CD14-positive monocyte (primary cell): ENCODE results near the gene REEP1. TPM values are rescaled to one million over a fixed set of nuclear protein-coding genes. Genes with fewer than 3 reads are reported as not detected.

Experiments used
- DNase-seq, 3 donors: peaks; one replicate each; pipeline ENCODE4 v3.0.0-alpha.2; 2011 to 2022
- H2AFZ ChIP-seq: 2 replicates; pipeline ENCODE4 v1.6.0; 2012; ENCODE audit warnings: mild to moderate bottlenecking, low read depth, low read length, inconsistent platforms; ENCODE audit not compliant: insufficient read depth, poor library complexity, severe bottlenecking
- H3K27ac ChIP-seq, 2 donors: 1 replicate in 1 of 2; 2 replicates in 1 of 2; pipeline ENCODE4 v1.5.1; 2012 to 2013; ENCODE audit warnings: low read length in 2 of 2, control low read depth in 1 of 2, inconsistent platforms in 1 of 2, low read depth in 1 of 2, mild to moderate bottlenecking in 1 of 2
- H3K27me3 ChIP-seq, 2 donors: one replicate each; pipeline versions ENCODE4 v1.6.0 to v1.6.1; 2011 to 2013; ENCODE audit warnings: low read length in 2 of 2; ENCODE audit not compliant: control insufficient read depth in 2 of 2, insufficient read depth in 2 of 2
- H3K36me3 ChIP-seq, 2 donors: replicated peaks in 1 of 2; 1 replicate in 1 of 2; 2 replicates in 1 of 2; pipeline versions ENCODE4 v1.5.1 to v1.6.1; 2012 to 2013; ENCODE audit warnings: low read length in 2 of 2, control low read depth in 1 of 2, inconsistent platforms in 1 of 2, mild to moderate bottlenecking in 1 of 2; ENCODE audit not compliant: insufficient read depth in 2 of 2, control insufficient read depth in 1 of 2
- H3K4me1 ChIP-seq, 2 donors: 1 replicate in 1 of 2; 2 replicates in 1 of 2; pipeline versions ENCODE4 v1.5.1 to v1.6.1; 2012 to 2013; ENCODE audit warnings: low read length in 2 of 2, control low read depth in 1 of 2, inconsistent platforms in 1 of 2, mild to moderate bottlenecking in 1 of 2, moderate library complexity in 1 of 2; ENCODE audit not compliant: insufficient read depth in 2 of 2, control insufficient read depth in 1 of 2
- H3K4me2 ChIP-seq: replicated peaks from 2 replicates; pipeline ENCODE3; 2012; ENCODE audit warnings: low read length, moderate library complexity, mild to moderate bottlenecking; ENCODE audit not compliant: poor library complexity, severe bottlenecking; ENCODE audit errors: extremely low read depth
- H3K4me3 ChIP-seq, 3 experiments: fragments of 200-600 bp in 1 of 3; sonication (generic) in 1 of 3; replicated peaks in 1 of 3; 1 replicate in 2 of 3; 2 replicates in 1 of 3; pipeline ENCODE4 v1.5.1; 2011 to 2013; ENCODE audit warnings: low read length in 3 of 3, mild to moderate bottlenecking in 3 of 3, control low read depth in 2 of 3, low read depth in 2 of 3, inconsistent platforms in 1 of 3, moderate library complexity in 1 of 3
- H3K79me2 ChIP-seq: 2 replicates; pipeline ENCODE4 v1.6.0; 2012; ENCODE audit warnings: mild to moderate bottlenecking, control low read depth, inconsistent platforms, low read length, moderate library complexity; ENCODE audit not compliant: insufficient read depth
- H3K9ac ChIP-seq: 2 replicates; pipeline ENCODE4 v1.6.0; 2017; ENCODE audit warnings: low read length, mild to moderate bottlenecking; ENCODE audit not compliant: insufficient read depth, poor library complexity, severe bottlenecking
- H3K9me3 ChIP-seq, 2 donors: replicated peaks in 1 of 2; 1 replicate in 1 of 2; 2 replicates in 1 of 2; pipeline versions ENCODE4 v1.5.1 to v1.6.1; 2012 to 2013; ENCODE audit warnings: low read length in 2 of 2, control low read depth in 1 of 2; ENCODE audit not compliant: control insufficient read depth in 1 of 2, insufficient read depth in 1 of 2
- H4K20me1 ChIP-seq: 2 replicates; pipeline ENCODE4 v1.6.0; 2012; ENCODE audit warnings: mild to moderate bottlenecking, low read length, control low read depth, moderate library complexity; ENCODE audit not compliant: insufficient read depth
- H3K27ac Mint-ChIP-seq, 7 donors: one replicate each; pipeline ENCODE4 v1.8.0; 2020; ENCODE audit warnings: mild to moderate bottlenecking in 7 of 7, mixed read lengths in 7 of 7, moderate library complexity in 6 of 7, inconsistent platforms in 2 of 7
- H3K27me3 Mint-ChIP-seq, 3 donors: one replicate each; pipeline ENCODE4 v1.8.0; 2021 to 2022; ENCODE audit warnings: low read depth in 3 of 3, mild to moderate bottlenecking in 3 of 3, mixed read lengths in 3 of 3, moderate library complexity in 3 of 3, inconsistent platforms in 1 of 3
- H3K36me3 Mint-ChIP-seq, 2 donors: one replicate each; pipeline ENCODE4 v1.8.0; 2020; ENCODE audit warnings: mixed read lengths in 2 of 2, inconsistent platforms in 1 of 2, mild to moderate bottlenecking in 1 of 2
- H3K4me1 Mint-ChIP-seq: one replicate; pipeline ENCODE4 v1.8.0; 2020; ENCODE audit warnings: mild to moderate bottlenecking, mixed read lengths
- H3K4me3 Mint-ChIP-seq, 2 donors: one replicate each; pipeline ENCODE4 v1.8.0; 2020; ENCODE audit warnings: mild to moderate bottlenecking in 2 of 2, mixed read lengths in 2 of 2, moderate library complexity in 1 of 2
- H3K9me3 Mint-ChIP-seq, 7 donors: one replicate each; pipeline ENCODE4 v1.8.0; 2020 to 2022; ENCODE audit warnings: mixed read lengths in 7 of 7, mild to moderate bottlenecking in 6 of 7, moderate library complexity in 6 of 7, inconsistent platforms in 2 of 7
- WGBS: methylation state at CpG from one replicate; pipeline ENCODE4 v1.1.5; 2013; ENCODE audit warnings: missing lambda C conversion rate; ENCODE audit not compliant: insufficient coverage; 5-methylcytosine and 5-hydroxymethylcytosine counted together
- intact Hi-C, 2 donors: fragments of 100-400 bp; cut with micrococcal nuclease; formaldehyde crosslinking; loops; one replicate each; pipeline versions ENCODE4 v1.15.0 to v1.15.1; 2023
- polyA plus RNA-seq, 3 donors: library from polyadenylated mRNA; depleted of rRNA in 1 of 3; unstranded in 2 of 3; stranded (reverse) in 1 of 3; fragments of 300-500 nt in 2 of 3; fragments of >200 nt in 1 of 3; fragmentation: Illumina TruSeq in 2 of 3; gene quantifications; 1 replicate in 2 of 3; 2 replicates in 1 of 3; pipeline ENCODE4 v1.2.3, GENCODE V29; 2012 to 2021
- TF ChIP-seq, protein P1 (sequence below): fragments of 200-600 bp; IDR thresholded peaks from one replicate; pipeline ENCODE4 v1.8.0; 2022; ENCODE audit warnings: antibody characterized with exemption, mild to moderate bottlenecking

REEP1 gene
- polyA plus RNA-seq, 3 donors, result not detected

DNA sequence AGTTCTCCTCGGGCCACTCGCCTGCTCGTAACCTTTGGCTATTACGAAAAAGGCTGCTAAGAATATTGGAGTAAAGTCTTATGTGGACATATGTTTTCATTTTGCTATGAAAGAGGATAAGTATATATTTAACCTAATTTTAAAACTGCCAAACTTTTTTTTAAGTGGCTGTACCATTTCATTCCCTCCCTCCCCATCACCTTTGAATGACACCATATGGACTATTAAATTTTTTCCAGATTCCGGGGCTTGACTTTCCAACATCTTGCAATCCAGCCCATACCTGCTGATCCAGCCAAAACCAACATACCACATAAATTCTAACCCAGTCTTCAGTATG, 31.5 kb downstream of the REEP1 start:
- Histone ChIP-seq H3K27me3 (peaks cover 0 to 12% of the 10 kb centered on the region in 2 donors), H3K36me3 (no peaks in the 10 kb centered on the region), H3K4me2 (no peak overlapping the region), H3K4me1 (no peaks in the 10 kb centered on the region), H2AFZ (no peak overlapping the region), H3K4me3 (no peak overlapping the region), H4K20me1 (no peaks in the 10 kb centered on the region), H3K27ac (no peak overlapping the region), H3K9me3 (no peaks in the 10 kb centered on the region), H3K79me2 (no peaks in the 10 kb centered on the region), H3K9ac (no peak overlapping the region)
- Mint-ChIP-seq H3K36me3 (no peaks in the 10 kb centered on the region), H3K9me3 (no peaks in the 10 kb centered on the region), H3K27me3 (peaks cover 5 to 15% (median 11%) of the 10 kb centered on the region in 3 donors), H3K27ac (no peak overlapping the region), H3K4me3 (no peak overlapping the region), H3K4me1 (no peaks in the 10 kb centered on the region)
- TF ChIP-seq, protein P1, sequence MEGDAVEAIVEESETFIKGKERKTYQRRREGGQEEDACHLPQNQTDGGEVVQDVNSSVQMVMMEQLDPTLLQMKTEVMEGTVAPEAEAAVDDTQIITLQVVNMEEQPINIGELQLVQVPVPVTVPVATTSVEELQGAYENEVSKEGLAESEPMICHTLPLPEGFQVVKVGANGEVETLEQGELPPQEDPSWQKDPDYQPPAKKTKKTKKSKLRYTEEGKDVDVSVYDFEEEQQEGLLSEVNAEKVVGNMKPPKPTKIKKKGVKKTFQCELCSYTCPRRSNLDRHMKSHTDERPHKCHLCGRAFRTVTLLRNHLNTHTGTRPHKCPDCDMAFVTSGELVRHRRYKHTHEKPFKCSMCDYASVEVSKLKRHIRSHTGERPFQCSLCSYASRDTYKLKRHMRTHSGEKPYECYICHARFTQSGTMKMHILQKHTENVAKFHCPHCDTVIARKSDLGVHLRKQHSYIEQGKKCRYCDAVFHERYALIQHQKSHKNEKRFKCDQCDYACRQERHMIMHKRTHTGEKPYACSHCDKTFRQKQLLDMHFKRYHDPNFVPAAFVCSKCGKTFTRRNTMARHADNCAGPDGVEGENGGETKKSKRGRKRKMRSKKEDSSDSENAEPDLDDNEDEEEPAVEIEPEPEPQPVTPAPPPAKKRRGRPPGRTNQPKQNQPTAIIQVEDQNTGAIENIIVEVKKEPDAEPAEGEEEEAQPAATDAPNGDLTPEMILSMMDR, result no peak
- intact Hi-C loops, result no loop called here
- DNase-seq, result no peak
- WGBS, result no CpG with 5 or more reads among the region's 5 CpGs

DNA sequence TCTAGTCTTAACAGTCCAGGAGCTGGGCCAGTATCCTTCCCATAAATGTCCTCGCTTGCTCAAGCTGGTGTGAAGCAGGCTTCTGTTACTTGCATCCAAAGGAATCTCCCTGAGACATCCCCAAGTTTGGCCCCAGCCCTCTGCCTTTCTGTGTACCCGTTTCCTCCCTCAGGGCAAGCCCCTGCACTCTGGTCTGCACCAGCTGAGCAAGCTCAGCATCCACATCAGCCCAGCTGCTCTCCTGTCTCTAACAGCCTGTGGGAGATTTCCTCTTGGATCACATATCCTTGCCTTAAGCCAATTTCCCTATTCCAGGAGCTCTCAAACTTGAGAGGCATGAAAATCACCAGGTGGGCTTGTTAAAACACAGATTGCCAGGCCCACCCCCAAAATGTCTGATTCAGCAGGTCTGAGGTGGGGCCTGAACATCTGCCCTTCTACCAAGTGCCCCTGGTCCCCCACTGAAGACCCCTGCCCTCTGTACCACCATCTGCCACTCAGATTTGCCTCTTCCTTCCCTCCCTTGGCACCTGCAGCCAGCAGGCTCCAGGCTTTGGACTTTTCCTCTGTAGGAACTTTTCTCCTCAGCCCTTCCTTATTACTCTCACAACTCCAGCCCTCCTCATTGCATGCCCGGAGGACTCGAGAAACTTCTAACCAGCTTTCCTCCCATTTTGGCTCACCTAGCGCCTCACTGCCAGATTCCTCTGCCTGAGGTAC, 32.1 kb downstream of the REEP1 start:
- Histone ChIP-seq H3K27ac (no peak overlapping the region), H3K9ac (no peak overlapping the region), H3K79me2 (no peaks in the 10 kb centered on the region), H3K4me2 (no peak overlapping the region), H3K9me3 (no peaks in the 10 kb centered on the region), H3K4me3 (no peak overlapping the region), H3K27me3 (peaks cover 0 to 15% of the 10 kb centered on the region in 2 donors), H3K4me1 (no peaks in the 10 kb centered on the region), H4K20me1 (no peaks in the 10 kb centered on the region), H2AFZ (no peak overlapping the region), H3K36me3 (no peaks in the 10 kb centered on the region)
- H3K36me3 Mint-ChIP-seq, result no peaks in the 10 kb centered on the region
- peak overlapping the region in 1 of 7 donors; percentile 43 for H3K27ac Mint-ChIP-seq
- peak overlapping the region in 1 of 2 donors; percentile 31 for H3K4me3 Mint-ChIP-seq
- H3K4me1 Mint-ChIP-seq, result no peaks in the 10 kb centered on the region
- TF ChIP-seq, protein P1, result no peak
- intact Hi-C loops, result no loop called here
- no peak for DNase-seq
- no peaks in the 10 kb centered on the region for H3K9me3 Mint-ChIP-seq
- H3K27me3 Mint-ChIP-seq, result peaks cover 7 to 15% (median 14%) of the 10 kb centered on the region in 3 donors
- 86% methylated on average over 4 of the region's 5 CpGs for WGBS
